Adrenal gland (tissue), 5 donors: ENCODE measurements around the gene MNAT1.

Source experiments
- POLR2A ChIP-seq, 2 donors: fragments of 450-650 bp; IDR thresholded peaks; one replicate each; pipeline ENCODE4 v1.6.1; 2017; ENCODE audit warnings: antibody characterized with exemption in 2 of 2, mild to moderate bottlenecking in 2 of 2, moderate library complexity in 1 of 2
- TF ChIP-seq, protein P1 (sequence below), 6 experiments: fragments of 450-650 bp in 4 of 6; fragments of 200-600 bp in 2 of 6; sonication (generic) in 1 of 6; IDR thresholded peaks; 1 replicate in 5 of 6; 2 replicates in 1 of 6; pipeline versions ENCODE4 v1.5.1 to v1.8.0; 2016 to 2021; ENCODE audit warnings: antibody characterized with exemption in 6 of 6, mild to moderate bottlenecking in 2 of 6, moderate library complexity in 1 of 6
- donor health status: DM: no; HTN: no; CAD: no.

DNA sequence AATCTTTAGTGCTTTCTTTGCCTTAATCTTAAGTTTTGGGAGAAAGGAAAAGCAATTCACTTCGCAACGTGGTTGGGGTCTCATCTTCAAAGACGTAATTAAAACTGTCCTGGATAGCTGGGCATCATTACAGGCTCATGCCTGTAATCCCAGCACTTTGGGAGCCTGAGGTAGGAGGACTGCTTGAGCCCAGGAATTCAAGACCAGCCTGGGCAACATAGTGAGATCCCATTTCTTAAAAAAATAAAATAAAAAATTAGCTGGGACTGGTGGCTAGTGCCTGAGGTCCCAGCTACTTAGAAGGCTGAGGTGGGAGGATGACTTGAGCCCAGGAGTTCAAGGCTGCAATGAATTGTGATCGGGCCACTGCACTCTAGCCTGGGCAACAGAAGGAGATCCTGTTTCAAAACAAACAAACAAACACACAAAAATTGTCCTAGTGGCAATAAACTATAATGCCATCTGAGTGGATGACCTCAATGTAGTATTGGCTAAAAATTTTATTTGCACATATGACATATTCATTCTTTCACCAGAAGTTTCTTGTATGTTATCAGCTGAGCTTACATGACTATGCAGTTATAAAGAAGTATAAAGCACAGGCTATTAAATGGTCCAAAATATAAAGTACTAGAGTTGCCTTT lies 1.6 kb upstream of the MNAT1 start:
- no peak for TF ChIP-seq POLR2A (IDR thresholded peaks at IDR 0.05)
- TF ChIP-seq, protein P1, sequence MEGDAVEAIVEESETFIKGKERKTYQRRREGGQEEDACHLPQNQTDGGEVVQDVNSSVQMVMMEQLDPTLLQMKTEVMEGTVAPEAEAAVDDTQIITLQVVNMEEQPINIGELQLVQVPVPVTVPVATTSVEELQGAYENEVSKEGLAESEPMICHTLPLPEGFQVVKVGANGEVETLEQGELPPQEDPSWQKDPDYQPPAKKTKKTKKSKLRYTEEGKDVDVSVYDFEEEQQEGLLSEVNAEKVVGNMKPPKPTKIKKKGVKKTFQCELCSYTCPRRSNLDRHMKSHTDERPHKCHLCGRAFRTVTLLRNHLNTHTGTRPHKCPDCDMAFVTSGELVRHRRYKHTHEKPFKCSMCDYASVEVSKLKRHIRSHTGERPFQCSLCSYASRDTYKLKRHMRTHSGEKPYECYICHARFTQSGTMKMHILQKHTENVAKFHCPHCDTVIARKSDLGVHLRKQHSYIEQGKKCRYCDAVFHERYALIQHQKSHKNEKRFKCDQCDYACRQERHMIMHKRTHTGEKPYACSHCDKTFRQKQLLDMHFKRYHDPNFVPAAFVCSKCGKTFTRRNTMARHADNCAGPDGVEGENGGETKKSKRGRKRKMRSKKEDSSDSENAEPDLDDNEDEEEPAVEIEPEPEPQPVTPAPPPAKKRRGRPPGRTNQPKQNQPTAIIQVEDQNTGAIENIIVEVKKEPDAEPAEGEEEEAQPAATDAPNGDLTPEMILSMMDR (IDR thresholded peaks at IDR 0.05): no peak
